ENCODE results near the gene QSOX2. TPM values are rescaled to one million over a fixed set of nuclear protein-coding genes. Genes with fewer than 3 reads are reported as not detected.

Gene QSOX2
- total RNA-seq, 1 experiment from 2014 or later = 9.9 TPM

- Histone ChIP-seq H2AFZ (ENCODE audit: low read length) (no peak overlapping the region), H3K4me2 (ENCODE audit: low read length) (no peak overlapping the region), H3K79me2 (ENCODE audit: low read length) (no peaks in the 10 kb centered on the region), H3K4me1 (ENCODE audit: insufficient read depth, low read length) (no peaks in the 10 kb centered on the region), H3K27me3 (ENCODE audit: low read length) (no peaks in the 10 kb centered on the region), H3K9me2 (replicated peaks; ENCODE audit: low read length) (no peaks in the 10 kb centered on the region), H3K9me3 (ENCODE audit: low read length) (no peaks in the 10 kb centered on the region), H3K36me3 (ENCODE audit: low read depth, low read length) (no peaks in the 10 kb centered on the region), H4K20me1 (ENCODE audit: low read length) (no peaks in the 10 kb centered on the region), H3K9ac (ENCODE audit: low read length) (no peak overlapping the region), H3K27ac (ENCODE audit: low read length) (no peak overlapping the region), H3F3A (ENCODE audit: low read length, unreplicated experiment) (no peaks in the 10 kb centered on the region), H3K4me3 (ENCODE audit: low read length) (no peak overlapping the region)
- no peak for DNase-seq
- POLR2A ChIA-PET (ENCODE audit: unreplicated experiment) = no interaction called here
- CTCF ChIA-PET = interaction anchor here (0.7 kb wide), 1 partner anchor 17 kb away, joined by 3 read pairs; no protein-coding TSS in a partner anchor
- no peak for TF ChIP-seq CTCF (conservative IDR thresholded peaks at IDR 0.05; ENCODE audit: low read depth, low read length)
- TF ChIP-seq EZH2 (IDR thresholded peaks at IDR 0.05; ENCODE audit: low read length, unreplicated experiment) = no peak
- no peak for TF ChIP-seq EZH2phosphoT487 (IDR thresholded peaks at IDR 0.05; ENCODE audit: borderline replicate concordance, low read length)
- intact Hi-C loops (cut with micrococcal nuclease) = no loop called here
- BruUV-seq (replicated peaks) = no TSS peak
- ATAC-seq = no peak
Measured at GRCh38 chr9:136265561-136266355, 20.1 kb upstream of the QSOX2 start.

DNA sequence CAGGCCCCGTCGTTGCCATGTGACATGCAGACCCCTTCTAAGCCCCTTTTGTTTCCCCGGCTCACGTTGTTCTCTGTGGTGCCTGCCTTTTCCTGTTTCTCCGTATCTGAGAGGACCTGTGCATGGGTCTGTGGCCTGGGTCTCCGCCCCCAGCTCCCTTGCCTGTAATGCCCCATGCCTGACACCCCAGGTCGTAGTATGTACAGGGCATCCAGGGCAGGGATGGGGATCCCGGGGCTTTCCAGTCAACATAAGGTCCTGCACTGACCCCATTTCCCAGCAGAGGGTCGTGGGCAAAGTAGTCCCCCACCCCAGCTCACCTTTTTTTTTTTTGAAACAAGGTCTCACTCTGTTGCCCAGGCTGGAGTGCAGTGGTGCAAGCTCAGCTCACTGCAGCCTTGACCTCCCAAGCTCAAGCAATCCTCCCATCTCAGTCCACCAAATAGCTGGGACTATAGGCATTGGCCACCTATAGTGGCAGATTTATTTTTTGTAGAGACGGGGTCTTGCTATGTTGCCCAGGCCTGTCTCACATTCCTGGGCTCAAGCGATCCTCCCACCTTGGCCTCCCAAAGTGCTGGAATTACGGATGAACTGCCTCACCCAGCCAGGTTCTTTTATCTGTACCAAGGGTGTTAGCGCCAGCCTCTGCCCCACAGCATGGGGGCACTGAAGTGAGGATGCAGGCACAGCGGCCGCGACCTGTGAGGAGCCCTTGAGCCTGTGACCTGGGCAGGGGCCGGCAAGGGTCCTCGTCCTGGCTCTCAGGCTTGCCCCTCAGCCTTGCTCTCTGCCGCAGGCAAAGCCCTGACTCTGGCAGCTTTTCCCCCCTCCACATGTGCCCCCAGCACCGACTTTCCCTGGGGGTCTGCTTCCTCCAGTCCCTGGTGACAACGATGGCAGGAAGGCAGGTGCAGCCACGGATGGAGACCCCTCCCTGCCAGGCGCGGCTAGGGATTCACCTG is 19.1 kb upstream of the QSOX2 start:
- POLR2A ChIA-PET (ENCODE audit: unreplicated experiment) = no interaction called here

More for the DNA sequence above, 19.1 kb upstream of the QSOX2 start:
- H2AFZ ChIP-seq (ENCODE audit: low read length) = no peak overlapping the region
- H3K4me2 ChIP-seq (ENCODE audit: low read length) = no peak overlapping the region
- H3K36me3 ChIP-seq (ENCODE audit: low read depth, low read length) = no peaks in the 10 kb centered on the region
- CTCF ChIA-PET = no interaction called here
- no peaks in the 10 kb centered on the region for H3K79me2 ChIP-seq (ENCODE audit: low read length)
- no peak overlapping the region for H3K4me3 ChIP-seq (ENCODE audit: low read length)
- no peaks in the 10 kb centered on the region for H4K20me1 ChIP-seq (ENCODE audit: low read length)
- no peak overlapping the region for H3K27ac ChIP-seq (ENCODE audit: low read length)
- H3K9me2 ChIP-seq (replicated peaks; ENCODE audit: low read length) = no peaks in the 10 kb centered on the region
- no peaks in the 10 kb centered on the region for H3K9me3 ChIP-seq (ENCODE audit: low read length)
- no peak overlapping the region for H3K9ac ChIP-seq (ENCODE audit: low read length)
- no peak for TF ChIP-seq EZH2phosphoT487 (IDR thresholded peaks at IDR 0.05; ENCODE audit: borderline replicate concordance, low read length)
- TF ChIP-seq EZH2 (IDR thresholded peaks at IDR 0.05; ENCODE audit: low read length, unreplicated experiment) = no peak
- no peak for TF ChIP-seq CTCF (conservative IDR thresholded peaks at IDR 0.05; ENCODE audit: low read depth, low read length)
- no peaks in the 10 kb centered on the region for H3K27me3 ChIP-seq (ENCODE audit: low read length)
- ATAC-seq (no peak), DNase-seq (no peak)
- BruUV-seq (replicated peaks) = no TSS peak
- intact Hi-C loops (cut with micrococcal nuclease) = no loop called here
- no peaks in the 10 kb centered on the region for H3K4me1 ChIP-seq (ENCODE audit: insufficient read depth, low read length)
- no peaks in the 10 kb centered on the region for H3F3A ChIP-seq (ENCODE audit: low read length, unreplicated experiment)

Measured in PC-3 (cell line).